DND-41 (cell line): ENCODE data around the gene VPS35.

Experiments
- ATAC-seq: fragments of 200-7000 bp; cut with Tn5 transposase; 3 replicates; pipeline ENCODE4 v1.9.1; 2021; ENCODE audit warnings: low read depth; ENCODE audit not compliant: insufficient read depth
- DNase-seq: peaks from one replicate; pipeline ENCODE4 v3.0.0-alpha.2; 2020
- H2AFZ ChIP-seq: 2 replicates; pipeline ENCODE4 v1.6.0; 2012; ENCODE audit warnings: low read depth, low read length
- H3K27ac ChIP-seq: 2 replicates; pipeline ENCODE4 v1.5.1; 2012; ENCODE audit warnings: low read length, inconsistent platforms
- H3K27me3 ChIP-seq: fragments of 200-600 bp; sonication (generic); 2 replicates; pipeline ENCODE4 v1.6.0; 2012; ENCODE audit warnings: low read length, mild to moderate bottlenecking, inconsistent platforms; ENCODE audit not compliant: insufficient read depth, poor library complexity
- H3K36me3 ChIP-seq: 2 replicates; pipeline ENCODE4 v1.5.1; 2012; ENCODE audit warnings: low read length, inconsistent platforms; ENCODE audit not compliant: insufficient read depth
- H3K4me1 ChIP-seq: 2 replicates; pipeline ENCODE4 v1.5.1; 2012; ENCODE audit warnings: mild to moderate bottlenecking, low read length; ENCODE audit not compliant: insufficient read depth
- H3K4me2 ChIP-seq: 2 replicates; pipeline ENCODE4 v1.6.0; 2012; ENCODE audit warnings: mild to moderate bottlenecking, moderate library complexity, low read length, inconsistent platforms; ENCODE audit not compliant: insufficient read depth
- H3K4me3 ChIP-seq, 2 experiments: fragments of 200-600 bp in 1 of 2; shearing (Covaris generic) in 1 of 2; 2 replicates each; pipeline ENCODE4 v1.5.1; 2012 to 2016; ENCODE audit warnings: inconsistent platforms in 2 of 2, low read length in 2 of 2, mild to moderate bottlenecking in 2 of 2, low read depth in 1 of 2, moderate library complexity in 1 of 2
- H3K79me2 ChIP-seq: 2 replicates; pipeline ENCODE4 v1.6.0; 2012; ENCODE audit warnings: low read length, inconsistent platforms; ENCODE audit not compliant: insufficient read depth
- H3K9ac ChIP-seq: 2 replicates; pipeline ENCODE4 v1.6.0; 2012; ENCODE audit warnings: low read depth, mild to moderate bottlenecking, inconsistent platforms, low read length, moderate library complexity
- H3K9me3 ChIP-seq: 2 replicates; pipeline ENCODE4 v1.5.1; 2012; ENCODE audit warnings: low read length, moderate library complexity, mild to moderate bottlenecking, inconsistent platforms; ENCODE audit not compliant: insufficient read depth, severe bottlenecking
- H4K20me1 ChIP-seq: 2 replicates; pipeline ENCODE4 v1.6.0; 2012; ENCODE audit warnings: low read length; ENCODE audit not compliant: insufficient read depth
- CTCF ChIP-seq: IDR thresholded peaks from 2 replicates; pipeline ENCODE4 v1.5.1; 2012; ENCODE audit warnings: borderline replicate concordance, low read length, moderate library complexity, mild to moderate bottlenecking; ENCODE audit not compliant: poor library complexity, severe bottlenecking; ENCODE audit errors: extremely low read depth
- EZH2 ChIP-seq: IDR thresholded peaks from 3 replicates; pipeline ENCODE4 v1.6.1; 2012; ENCODE audit warnings: borderline replicate concordance, low read depth, mild to moderate bottlenecking, moderate library complexity, low read length, inconsistent platforms; ENCODE audit not compliant: severe bottlenecking

VPS35 gene

DNA sequence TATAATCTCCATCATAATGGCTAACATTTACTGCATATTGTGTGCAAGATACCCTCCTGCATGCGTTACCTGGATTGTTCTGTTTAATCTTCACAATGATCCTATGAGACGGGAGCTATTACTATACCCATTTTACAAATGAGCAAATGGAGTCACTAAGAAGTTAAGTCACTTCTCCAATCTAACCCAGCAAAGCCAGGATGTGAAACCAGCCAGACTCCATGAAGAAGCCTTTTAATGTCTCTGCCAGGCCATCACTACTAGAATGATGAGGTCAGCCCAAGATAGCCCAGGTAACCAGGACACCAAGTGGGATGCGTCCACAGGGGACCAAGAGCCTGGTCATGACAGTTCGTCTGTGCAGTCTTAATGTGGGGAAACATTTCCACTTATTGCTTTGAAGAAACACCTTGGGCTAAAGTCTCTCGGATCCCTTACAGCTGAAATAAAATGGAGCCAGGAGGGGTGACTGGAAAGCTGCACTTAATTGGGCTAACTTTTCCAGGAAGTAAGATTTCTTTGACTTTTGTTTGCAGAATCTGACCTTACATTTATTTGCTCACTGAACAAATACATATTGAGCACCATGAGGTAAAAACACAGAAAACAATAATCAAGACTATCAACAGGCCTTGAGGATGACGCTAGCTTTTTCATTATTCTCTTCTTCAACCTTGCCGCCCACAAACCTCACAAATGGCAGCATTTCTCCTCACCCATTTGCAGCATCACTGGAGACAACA is 66.9 kb downstream of the VPS35 start:
- Histone ChIP-seq H3K27me3 (no peaks in the 10 kb centered on the region), H3K4me3 (peak overlapping the region; percentile 56 to 76; a peak in 3 of 4 replicates), H3K79me2 (peaks cover 47% of the 10 kb centered on the region), H2AFZ (peak overlapping the region; percentile 93), H3K4me1 (peaks cover 29% of the 10 kb centered on the region), H3K9ac (peak overlapping the region; percentile 93), H3K4me2 (peak overlapping the region; percentile 87), H3K36me3 (peaks cover 22% of the 10 kb centered on the region), H3K9me3 (no peaks in the 10 kb centered on the region), H3K27ac (no peak overlapping the region), H4K20me1 (0 out of 2 replicates have a peak, but pooled peaks cover 2% of the 10 kb centered on the region)
- TF ChIP-seq CTCF = no peak
- no peak for TF ChIP-seq EZH2
- DNase-seq = no peak
- ATAC-seq = no peak

DNA sequence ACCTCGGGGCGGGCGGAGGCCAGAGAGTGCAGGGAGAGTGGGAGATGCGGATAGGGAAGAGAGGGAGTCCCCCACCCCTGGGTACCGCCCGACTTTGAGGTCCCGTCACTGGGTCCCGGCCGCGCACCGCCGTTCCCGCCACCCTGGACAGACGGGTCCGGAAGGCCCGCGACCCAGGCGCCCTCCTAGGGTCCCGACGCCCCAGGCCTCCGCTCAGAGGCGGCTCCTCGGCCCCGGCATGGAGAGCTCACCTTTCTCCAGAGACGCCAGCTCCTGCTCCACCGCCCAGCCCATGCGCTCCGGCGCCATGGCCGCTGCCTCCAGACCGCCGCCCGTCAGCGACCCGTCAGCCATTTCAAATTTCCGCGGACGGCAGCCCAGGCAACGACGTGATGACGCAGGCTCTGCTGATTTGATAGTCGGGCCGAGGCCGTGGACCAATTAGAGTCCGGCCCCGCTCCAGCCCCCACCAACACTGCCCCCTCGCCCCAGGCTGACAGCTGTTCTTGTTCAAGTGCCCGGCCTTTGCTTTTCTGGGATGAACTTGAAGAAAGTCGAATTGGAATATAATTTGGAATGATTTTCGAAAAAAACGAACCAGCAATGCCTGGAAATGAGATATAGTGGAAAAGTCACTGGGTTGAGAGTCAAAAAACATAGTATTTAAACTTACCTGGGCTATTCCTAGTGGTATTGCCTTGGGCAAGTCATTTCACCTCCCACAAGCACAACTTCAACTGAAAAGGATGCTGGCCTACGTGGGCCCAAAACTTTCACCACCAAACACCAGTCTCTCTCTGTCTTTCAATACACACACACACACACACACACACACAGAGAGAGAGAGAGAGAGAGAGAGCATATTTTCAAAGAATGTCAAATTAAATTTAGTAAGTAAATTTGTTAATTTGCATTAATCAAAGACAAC is 67.7 kb downstream of the VPS35 start, which contains the start of gene SHCBP1:
Gene SHCBP1 (minus strand): TSS at position 374 of the 928 bp plus-strand sequence. CDS start 20 bp downstream, at position 354.
- H3K79me2 ChIP-seq = peaks cover 54% of the 10 kb centered on the region
- H3K27ac ChIP-seq = peak within 1 kb of the TSS; percentile 88
- ATAC-seq (peak; percentile 96), DNase-seq (peak; percentile 86)
- H3K27me3 ChIP-seq = no peaks in the 10 kb centered on the region
- peak within 1 kb of the TSS; percentile 87 for H3K4me2 ChIP-seq
- no peaks in the 10 kb centered on the region for H3K9me3 ChIP-seq
- peak within 1 kb of the TSS; percentile 56 to 76 for H3K4me3 ChIP-seq
- H2AFZ ChIP-seq = peak within 1 kb of the TSS; percentile 93
- TF ChIP-seq CTCF = no peak
- no peak for TF ChIP-seq EZH2
- H3K9ac ChIP-seq = peak within 1 kb of the TSS; percentile 93
- peaks cover 30% of the 10 kb centered on the region for H3K36me3 ChIP-seq
- peaks cover 29% of the 10 kb centered on the region for H3K4me1 ChIP-seq
- 0 out of 2 replicates have a peak, but pooled peaks cover 2% of the 10 kb centered on the region for H4K20me1 ChIP-seq

GRCh38 chr16:46620266-46621005 is 68.5 kb downstream of the VPS35 start:
- Histone ChIP-seq H3K9ac (peak overlapping the region; percentile 93), H2AFZ (peak overlapping the region; percentile 93), H3K9me3 (no peaks in the 10 kb centered on the region), H3K4me1 (peaks cover 29% of the 10 kb centered on the region), H4K20me1 (peaks cover 2% of the 10 kb centered on the region; the same call in 1 of the 2 replicates), H3K4me3 (peak overlapping the region; percentile 56 to 76), H3K4me2 (peak overlapping the region; percentile 87), H3K27me3 (no peaks in the 10 kb centered on the region), H3K79me2 (peaks cover 60% of the 10 kb centered on the region), H3K36me3 (peaks cover 36% of the 10 kb centered on the region), H3K27ac (peak overlapping the region; percentile 88)
- peak; percentile 30 for ATAC-seq
- TF ChIP-seq EZH2 = no peak
- no peak for TF ChIP-seq CTCF
- no peak for DNase-seq
